Duodenal mucosa (tissue), 2 donors: ENCODE data around the gene FAT2.
"Not testable (repeated sequence)": the region's sequence is repeated elsewhere in the genome, so short reads cannot be mapped to it uniquely, and the experiment has no call there.

Experiments
- H3K27ac ChIP-seq: one replicate; pipeline ENCODE4 v1.7.0; 2013; ENCODE audit warnings: low read depth, low read length
- H3K27me3 ChIP-seq, 2 donors: one replicate each; pipeline ENCODE4 v1.7.0; 2013; ENCODE audit warnings: low read length in 2 of 2, control low read depth in 1 of 2; ENCODE audit not compliant: insufficient read depth in 2 of 2, control insufficient read depth in 1 of 2
- H3K36me3 ChIP-seq, 2 donors: one replicate each; pipeline ENCODE4 v1.7.0; 2013; ENCODE audit warnings: low read length in 2 of 2, control low read depth in 1 of 2; ENCODE audit not compliant: insufficient read depth in 2 of 2, control insufficient read depth in 1 of 2
- H3K4me1 ChIP-seq, 2 donors: one replicate each; pipeline ENCODE4 v1.7.0; 2013; ENCODE audit warnings: low read length in 2 of 2, control low read depth in 1 of 2; ENCODE audit not compliant: insufficient read depth in 2 of 2, control insufficient read depth in 1 of 2
- H3K4me3 ChIP-seq, 2 donors: one replicate each; pipeline ENCODE4 v1.7.0; 2013; ENCODE audit warnings: low read length in 2 of 2, low read depth in 1 of 2
- H3K9ac ChIP-seq, 2 donors: one replicate each; pipeline ENCODE4 v1.7.0; 2013; ENCODE audit warnings: low read length in 2 of 2, low read depth in 1 of 2
- H3K9me3 ChIP-seq, 2 donors: one replicate each; pipeline ENCODE4 v1.7.0; 2013; ENCODE audit warnings: low read length in 2 of 2, control low read depth in 1 of 2; ENCODE audit not compliant: control insufficient read depth in 1 of 2

Gene FAT2

GRCh38 chr5:151597749-151598148, 6.6 kb upstream of the FAT2 start:
- no peaks in the 10 kb centered on the region for H3K36me3 ChIP-seq
- H3K9ac ChIP-seq = no peak overlapping the region
- no peaks in the 10 kb centered on the region for H3K9me3 ChIP-seq
- no peak overlapping the region for H3K27ac ChIP-seq
- no peak overlapping the region for H3K4me3 ChIP-seq
- peaks cover 0 to 5% of the 10 kb centered on the region in 2 donors for H3K4me1 ChIP-seq
- H3K27me3 ChIP-seq = no peaks in the 10 kb centered on the region

- no peak overlapping the region for H3K9ac ChIP-seq
- H3K9me3 ChIP-seq = no peaks in the 10 kb centered on the region
- no peak overlapping the region for H3K27ac ChIP-seq
- H3K27me3 ChIP-seq = no peaks in the 10 kb centered on the region
- H3K4me3 ChIP-seq = no peak overlapping the region
- no peaks in the 10 kb centered on the region for H3K36me3 ChIP-seq
- H3K4me1 ChIP-seq = peaks cover 0 to 5% of the 10 kb centered on the region in 2 donors
Observed at GRCh38 chr5:151596828-151597539, 5.9 kb upstream of the FAT2 start.

- Histone ChIP-seq H3K27me3 (no peaks in the 10 kb centered on the region), H3K4me1 (peaks cover 0 to 5% of the 10 kb centered on the region in 2 donors), H3K9ac (no peak overlapping the region), H3K36me3 (no peaks in the 10 kb centered on the region), H3K9me3 (no peaks in the 10 kb centered on the region), H3K27ac (no peak overlapping the region), H3K4me3 (no peak overlapping the region)
Observed at GRCh38 chr5:151595411-151595826, 4.3 kb upstream of the FAT2 start.

- Histone ChIP-seq H3K4me3 (no peak overlapping the region), H3K9ac (no peak overlapping the region), H3K27ac (no peak overlapping the region), H3K36me3 (no peaks in the 10 kb centered on the region), H3K9me3 (no peaks in the 10 kb centered on the region), H3K4me1 (peaks cover 0 to 5% of the 10 kb centered on the region in 2 donors), H3K27me3 (no peaks in the 10 kb centered on the region)
Observed at GRCh38 chr5:151592855-151593408, 1.8 kb upstream of the FAT2 start.

GRCh38 chr5:151589878-151590570, 1.1 kb downstream of the FAT2 start:
- Histone ChIP-seq H3K9ac (no peak overlapping the region), H3K4me3 (no peak overlapping the region), H3K36me3 (no peaks in the 10 kb centered on the region), H3K27ac (no peak overlapping the region), H3K27me3 (no peaks in the 10 kb centered on the region), H3K4me1 (peaks cover 0 to 5% of the 10 kb centered on the region in 2 donors), H3K9me3 (no peaks in the 10 kb centered on the region)

- Histone ChIP-seq H3K9ac (no peak overlapping the region), H3K4me3 (no peak overlapping the region), H3K27ac (no peak overlapping the region), H3K36me3 (no peaks in the 10 kb centered on the region), H3K27me3 (no peaks in the 10 kb centered on the region), H3K9me3 (no peaks in the 10 kb centered on the region), H3K4me1 (no peaks in the 10 kb centered on the region)
Observed at GRCh38 chr5:151587796-151588555, 3.2 kb downstream of the FAT2 start.

- no peak overlapping the region for H3K27ac ChIP-seq
- H3K9me3 ChIP-seq = no peaks in the 10 kb centered on the region
Observed at GRCh38 chr5:151585970-151586369, 5.2 kb downstream of the FAT2 start.

GRCh38 chr5:151585344-151585743, 5.8 kb downstream of the FAT2 start:
- H3K9ac ChIP-seq, H3K27me3 ChIP-seq, H3K4me3 ChIP-seq, H3K4me1 ChIP-seq, H3K27ac ChIP-seq, H3K36me3 ChIP-seq, H3K9me3 ChIP-seq: not testable (repeated sequence)

More at GRCh38 chr5:151585970-151586369, 5.2 kb downstream of the FAT2 start:
- no peak overlapping the region for H3K9ac ChIP-seq
- H3K36me3 ChIP-seq = no peaks in the 10 kb centered on the region
- H3K27me3 ChIP-seq = no peaks in the 10 kb centered on the region
- H3K4me1 ChIP-seq = no peaks in the 10 kb centered on the region
- H3K4me3 ChIP-seq = no peak overlapping the region

DNA sequence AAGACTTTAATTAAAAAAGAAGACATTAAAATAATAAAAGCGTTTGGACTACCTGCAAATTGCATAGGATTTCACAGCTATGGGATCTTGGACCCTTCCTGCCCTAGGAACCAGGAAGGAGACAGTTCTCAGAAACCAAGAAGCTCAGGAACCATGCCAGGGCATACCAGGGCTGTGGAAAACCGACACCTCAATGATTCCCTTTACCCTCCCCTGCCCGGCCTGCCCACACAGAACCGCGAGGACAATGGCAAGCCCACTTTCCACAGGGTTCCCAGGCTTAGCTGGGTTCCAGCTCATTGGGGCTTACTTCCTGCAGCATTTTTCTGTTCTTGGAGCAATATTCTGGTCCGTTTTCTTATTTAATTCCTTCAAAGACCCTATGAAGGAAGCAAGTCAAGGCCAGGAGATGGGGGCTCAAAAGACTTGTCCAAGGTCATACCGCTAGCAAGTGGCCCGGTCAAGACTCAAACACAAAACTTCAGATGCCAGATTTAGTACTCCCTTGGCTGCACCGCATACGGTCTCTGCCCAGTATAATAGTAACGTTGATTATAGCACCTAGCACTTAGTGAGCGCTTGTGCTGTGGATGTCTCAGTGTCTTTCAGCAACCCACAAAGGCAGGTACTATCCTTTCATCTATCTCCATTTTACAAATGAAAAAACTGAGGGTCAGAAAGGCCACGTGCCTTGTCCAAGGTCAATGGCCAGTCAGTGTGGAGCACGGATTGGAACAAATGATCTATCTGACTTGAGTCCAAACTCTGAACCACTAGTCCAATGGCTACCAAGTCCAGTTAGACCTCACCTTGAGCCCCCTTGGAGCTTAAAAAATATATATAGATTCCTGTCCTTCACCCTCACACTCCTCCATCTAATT, 6.8 kb downstream of the FAT2 start:
- H3K4me3 ChIP-seq = no peak overlapping the region
- no peaks in the 10 kb centered on the region for H3K36me3 ChIP-seq
- H3K27ac ChIP-seq = no peak overlapping the region
- no peak overlapping the region for H3K9ac ChIP-seq
- H3K4me1 ChIP-seq = no peaks in the 10 kb centered on the region
- H3K27me3 ChIP-seq = no peaks in the 10 kb centered on the region
- no peaks in the 10 kb centered on the region for H3K9me3 ChIP-seq
